LNCaP clone FGC (cell line): ENCODE results near the gene LYPD3.

Experiments used
- DNase-seq: peaks from one replicate; pipeline ENCODE4 v3.0.0-alpha.2; 2011; ENCODE audit warnings: low read depth
- H3K4me3 ChIP-seq: 2 replicates; pipeline ENCODE4 v1.5.1; 2011; ENCODE audit warnings: mild to moderate bottlenecking, low read depth, low read length, control low read depth
- CTCF ChIP-seq: IDR thresholded peaks from 2 replicates; pipeline ENCODE4 v1.5.1; 2012; ENCODE audit warnings: mild to moderate bottlenecking; ENCODE audit not compliant: control insufficient read depth, insufficient read depth; ENCODE audit errors: extremely low read depth

The LYPD3 gene

GRCh38 chr19:43478323-43478722 is 12.9 kb upstream of the LYPD3 start:
- no peak for DNase-seq
- TF ChIP-seq CTCF, result no peak
- H3K4me3 ChIP-seq, result no peak overlapping the region

GRCh38 chr19:43476606-43477005 is 11.2 kb upstream of the LYPD3 start:
- DNase-seq, result no peak
- no peak for TF ChIP-seq CTCF
- no peak overlapping the region for H3K4me3 ChIP-seq

- no peak for TF ChIP-seq CTCF
- no peak overlapping the region for H3K4me3 ChIP-seq
- DNase-seq, result no peak
Observed at GRCh38 chr19:43474986-43475705, 9.7 kb upstream of the LYPD3 start.

DNA sequence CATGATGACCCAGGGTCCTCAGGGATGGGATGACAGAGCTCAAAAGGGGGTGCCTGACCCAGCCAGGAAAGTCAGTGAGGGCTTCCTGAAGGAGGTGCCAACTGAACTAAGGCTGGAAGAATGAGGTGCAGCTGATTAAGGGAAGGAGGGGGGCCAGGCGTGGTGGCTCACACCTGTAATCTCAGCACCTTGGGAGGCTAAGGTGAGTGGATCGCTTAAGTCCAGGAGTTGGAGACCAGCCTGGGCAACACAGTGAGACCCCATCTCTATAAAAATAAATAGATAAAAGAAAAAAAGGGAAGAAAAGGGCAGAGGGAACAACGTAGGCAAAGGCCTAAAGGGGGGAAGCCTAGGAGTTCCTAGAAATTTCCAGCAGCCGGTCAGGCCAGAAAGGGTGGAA is 9.1 kb upstream of the LYPD3 start:
- no peak for TF ChIP-seq CTCF
- DNase-seq, result no peak
- no peak overlapping the region for H3K4me3 ChIP-seq

DNA sequence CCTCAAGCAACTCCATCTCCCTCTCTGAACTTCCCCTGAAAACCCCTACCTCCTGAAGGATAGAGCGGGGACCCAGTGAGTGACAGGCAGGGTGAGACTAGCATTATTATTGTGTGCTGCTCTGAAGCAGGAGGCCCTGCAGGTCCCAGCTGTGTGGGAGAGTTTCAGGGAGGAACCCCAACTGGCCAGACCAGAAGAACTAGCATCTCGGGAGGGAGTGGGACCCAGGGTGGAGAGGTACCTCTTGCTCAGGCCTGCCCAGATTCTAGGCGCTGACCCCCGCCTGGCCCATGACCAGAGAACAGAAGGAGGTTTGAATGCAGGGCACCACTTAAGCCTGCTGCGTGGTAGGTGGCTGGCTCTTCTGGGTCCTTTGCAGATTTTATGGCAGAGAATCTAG is 5.7 kb upstream of the LYPD3 start:
- H3K4me3 ChIP-seq, result no peak overlapping the region
- no peak for DNase-seq
- no peak for TF ChIP-seq CTCF

GRCh38 chr19:43470288-43470687 is 4.9 kb upstream of the LYPD3 start:
- no peak for DNase-seq
- H3K4me3 ChIP-seq, result no peak overlapping the region
- no peak for TF ChIP-seq CTCF

GRCh38 chr19:43469160-43469480 is 3.7 kb upstream of the LYPD3 start:
- no peak for TF ChIP-seq CTCF
- no peak for DNase-seq
- no peak overlapping the region for H3K4me3 ChIP-seq
